GM19240 (cell line): ENCODE measurements around the gene PAX2.

Source experiments
- DNase-seq: peaks from one replicate; pipeline ENCODE4 v3.0.0; 2011; ENCODE audit warnings: low spot score; ENCODE audit not compliant: insufficient read length

The PAX2 gene

DNA sequence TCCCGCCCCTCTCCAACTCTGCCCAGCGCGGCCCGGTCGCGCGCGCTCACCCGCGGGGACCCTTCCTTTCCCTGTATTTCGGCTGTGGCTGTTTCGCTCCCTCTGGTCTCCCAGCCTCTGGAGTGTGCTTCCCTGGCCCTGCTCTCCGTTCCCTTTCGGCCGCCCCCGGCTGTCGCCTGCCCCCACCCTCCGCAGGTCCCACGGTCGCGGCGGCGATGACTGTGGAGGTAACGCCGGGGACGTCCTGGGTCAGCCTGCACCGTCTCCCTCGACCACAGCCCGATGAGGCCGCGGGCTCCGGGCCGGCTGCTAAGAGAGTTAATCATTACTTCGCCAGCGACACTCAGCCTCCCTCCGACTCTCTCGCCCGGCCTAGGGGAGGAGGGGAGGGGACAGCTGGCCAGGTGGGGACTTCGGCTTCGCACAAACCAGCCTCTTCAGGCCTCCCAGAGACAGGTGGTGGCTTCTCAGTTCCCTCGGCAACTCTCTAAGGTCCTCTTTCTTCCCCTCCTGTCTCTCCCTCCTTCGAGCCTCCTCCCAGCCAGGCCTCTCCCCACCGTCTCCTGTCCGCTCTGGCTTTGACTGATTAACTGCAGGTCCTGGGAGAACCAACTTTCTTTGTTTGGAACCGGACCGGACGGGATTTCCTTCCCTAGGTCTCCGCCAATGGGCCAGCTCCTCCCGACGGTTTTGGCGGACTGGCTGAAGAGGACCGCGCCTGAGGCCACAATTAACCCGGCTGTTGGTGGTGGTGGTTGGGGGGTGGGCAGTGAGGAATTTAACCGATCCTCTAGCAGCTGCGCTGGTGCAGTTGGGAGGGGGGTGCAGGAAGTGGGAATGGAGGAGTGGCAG, 5.6 kb upstream of the PAX2 start:
- no peak for DNase-seq

DNA sequence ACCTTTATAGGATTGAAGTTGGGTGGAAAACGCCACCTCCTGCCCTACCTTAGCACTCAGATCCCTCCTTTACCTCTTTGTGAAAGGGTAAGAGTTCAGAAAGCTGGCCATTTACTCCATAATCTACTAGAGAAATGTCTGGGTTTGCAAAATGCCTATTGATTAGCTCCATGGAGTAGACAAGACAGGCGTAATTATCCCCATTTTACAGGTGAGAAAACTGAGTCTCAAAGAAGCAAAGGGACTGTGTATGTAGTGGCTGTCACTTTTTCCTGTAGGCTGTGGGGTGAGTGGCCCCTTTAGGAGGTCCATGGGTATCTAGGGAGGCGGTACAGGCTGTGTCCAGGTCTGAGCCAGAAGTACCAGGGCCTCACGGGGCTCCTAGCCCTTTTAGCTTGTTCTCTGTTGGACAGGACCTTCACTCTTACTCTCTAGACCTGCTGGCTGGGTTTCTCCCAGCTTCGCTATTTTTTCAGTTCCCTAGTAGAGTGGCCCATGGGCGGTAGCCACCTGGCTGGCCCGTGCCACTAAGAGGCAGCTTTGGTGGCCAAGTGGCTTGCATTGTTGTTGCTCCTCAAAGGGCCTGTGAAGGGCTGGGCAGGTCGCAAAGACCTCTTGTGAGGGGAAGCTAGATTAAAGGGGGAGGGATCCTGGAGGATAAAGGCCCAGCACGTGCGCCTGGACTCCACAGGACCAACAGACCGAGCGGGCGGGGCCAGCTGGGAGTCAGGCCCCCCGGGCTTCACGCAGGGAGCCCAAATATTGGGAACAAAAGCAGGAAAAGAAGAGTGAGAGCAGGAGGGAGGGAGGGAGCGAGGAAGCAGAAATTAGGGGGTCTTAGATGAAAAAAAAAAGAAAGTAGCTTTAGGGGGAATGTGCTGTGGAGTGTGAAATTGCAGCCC, 4.7 kb upstream of the PAX2 start:
- no peak for DNase-seq

DNA sequence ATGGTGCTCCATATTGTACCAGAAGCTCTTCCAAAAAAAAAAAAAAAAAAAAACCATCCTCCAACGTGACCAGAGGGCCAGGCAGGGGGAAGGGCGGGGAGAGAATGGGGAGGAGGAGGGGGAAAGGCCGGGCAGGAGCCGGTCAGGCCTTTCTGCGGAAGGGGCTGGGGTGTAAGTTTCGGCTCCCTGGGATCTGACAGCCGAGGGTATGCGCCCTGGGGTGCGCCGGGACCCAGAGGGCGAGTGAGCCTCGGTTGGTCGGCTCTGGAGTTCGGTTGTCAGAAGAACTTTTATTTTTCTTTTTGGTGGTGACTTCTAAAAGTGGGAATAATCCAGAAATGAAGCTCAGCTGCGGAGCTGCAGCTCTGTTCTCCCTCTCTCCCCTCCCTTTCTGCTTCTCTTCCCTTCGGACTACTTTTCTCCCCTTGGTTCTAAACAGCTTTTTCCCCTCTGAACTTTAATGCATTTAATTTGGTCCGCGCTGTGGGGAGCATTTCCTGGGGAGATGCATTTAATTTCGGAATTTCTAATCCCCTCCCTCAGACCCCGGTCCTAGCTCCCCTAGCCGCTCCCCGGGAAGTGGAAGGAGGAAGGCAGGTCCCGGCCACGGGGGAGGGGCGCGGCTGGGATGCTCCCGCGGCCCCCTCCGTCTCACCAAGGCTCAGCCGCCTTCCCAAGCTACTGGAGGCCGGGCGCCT, 3.9 kb upstream of the PAX2 start:
- DNase-seq = no peak

DNA sequence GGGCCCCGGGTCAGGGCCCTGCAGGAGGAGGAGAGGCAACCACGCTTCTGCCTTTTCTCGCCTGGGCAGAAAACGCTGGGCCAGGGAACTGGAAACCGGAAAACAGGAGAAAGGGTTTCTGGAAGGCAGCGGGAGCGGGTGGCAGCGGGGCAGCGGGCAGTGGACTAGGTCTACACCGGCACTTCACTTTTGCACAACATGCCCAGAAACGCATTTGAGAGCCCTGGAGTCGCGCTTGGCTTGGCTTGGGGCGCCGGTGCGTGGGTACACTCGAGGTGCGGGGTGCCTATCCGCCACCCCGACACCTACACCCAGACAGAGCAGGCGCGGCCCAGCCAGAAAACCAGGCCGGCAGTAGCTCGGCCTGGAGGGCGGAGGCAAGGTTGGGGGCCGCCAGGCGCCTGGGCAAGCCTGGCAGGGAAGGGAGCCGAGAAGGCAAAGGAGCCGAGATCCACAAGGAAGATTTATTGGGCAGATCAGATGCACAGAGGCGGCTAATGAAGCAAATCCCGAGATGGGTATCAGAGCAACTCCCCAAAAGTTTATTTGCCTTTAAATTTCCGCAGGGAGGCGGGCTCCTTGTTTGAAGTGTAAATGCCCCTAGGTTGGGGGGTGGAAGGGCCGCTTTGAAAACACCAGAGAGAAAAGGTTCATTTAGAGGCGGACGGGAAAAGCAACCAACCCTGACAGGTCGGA, 3.2 kb upstream of the PAX2 start:
- DNase-seq = no peak

DNA sequence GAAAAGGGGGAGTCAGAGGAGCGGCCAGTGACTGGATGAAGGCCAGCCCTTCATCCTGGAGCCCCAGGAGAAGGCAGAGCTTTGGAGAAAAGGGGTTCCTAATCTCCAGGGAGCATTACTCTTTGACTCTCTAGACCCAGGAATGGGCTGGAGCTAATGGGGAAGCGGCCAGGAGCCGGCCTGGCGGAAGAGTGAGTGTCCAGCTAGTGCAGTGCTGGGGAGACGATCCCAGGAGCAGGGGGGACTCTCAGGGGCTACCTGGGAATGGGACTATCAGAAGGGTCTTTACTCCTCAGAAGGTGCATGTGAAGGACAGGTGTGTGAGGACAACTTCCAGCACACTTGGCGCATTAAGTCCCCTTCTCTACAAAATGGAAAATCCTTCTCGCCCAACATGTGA, 2.4 kb upstream of the PAX2 start:
- no peak for DNase-seq

GRCh38 chr10:100743626-100744135, 1.7 kb upstream of the PAX2 start:
- peak; percentile 76 for DNase-seq

- no peak for DNase-seq
These were observed 1.0 kb upstream of the PAX2 start for GRCh38 chr10:100744136-100744986.

DNA sequence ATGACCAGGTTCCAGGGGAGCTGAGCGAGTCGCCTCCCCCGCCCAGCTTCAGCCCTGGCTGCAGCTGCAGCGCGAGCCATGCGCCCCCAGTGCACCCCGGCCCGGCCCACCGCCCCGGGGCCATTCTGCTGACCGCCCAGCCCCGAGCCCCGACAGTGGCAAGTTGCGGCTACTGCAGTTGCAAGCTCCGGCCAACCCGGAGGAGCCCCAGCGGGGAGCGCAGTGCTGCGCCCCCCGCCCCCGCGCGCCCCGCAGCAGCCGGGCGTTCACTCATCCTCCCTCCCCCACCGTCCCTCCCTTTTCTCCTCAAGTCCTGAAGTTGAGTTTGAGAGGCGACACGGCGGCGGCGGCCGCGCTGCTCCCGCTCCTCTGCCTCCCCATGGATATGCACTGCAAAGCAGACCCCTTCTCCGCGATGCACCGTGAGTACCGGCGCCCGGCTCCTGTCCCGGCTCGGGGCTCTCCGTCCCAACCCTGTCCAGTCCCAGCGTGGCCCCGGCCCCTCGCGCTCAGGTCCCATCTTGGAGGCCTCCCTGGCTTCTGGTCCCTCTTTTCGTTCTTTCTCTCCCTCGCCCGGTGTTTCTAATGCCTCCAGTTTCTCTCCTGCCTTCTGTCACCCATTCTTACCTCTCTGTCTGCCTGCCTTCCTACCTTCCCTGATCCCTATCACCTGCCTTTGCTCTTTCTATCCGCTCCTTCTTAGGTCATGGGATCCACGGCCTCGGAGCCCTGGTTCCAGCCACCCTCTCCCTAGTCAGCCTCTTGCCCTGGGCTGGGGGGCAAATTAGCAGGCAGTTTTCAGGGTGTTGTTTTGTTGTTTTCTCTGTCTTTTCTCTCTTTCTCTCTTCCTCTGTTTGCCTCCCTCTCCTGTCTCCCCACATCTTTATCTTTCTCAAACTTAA, 751 bp downstream of the PAX2 start:
- DNase-seq = no peak

DNA sequence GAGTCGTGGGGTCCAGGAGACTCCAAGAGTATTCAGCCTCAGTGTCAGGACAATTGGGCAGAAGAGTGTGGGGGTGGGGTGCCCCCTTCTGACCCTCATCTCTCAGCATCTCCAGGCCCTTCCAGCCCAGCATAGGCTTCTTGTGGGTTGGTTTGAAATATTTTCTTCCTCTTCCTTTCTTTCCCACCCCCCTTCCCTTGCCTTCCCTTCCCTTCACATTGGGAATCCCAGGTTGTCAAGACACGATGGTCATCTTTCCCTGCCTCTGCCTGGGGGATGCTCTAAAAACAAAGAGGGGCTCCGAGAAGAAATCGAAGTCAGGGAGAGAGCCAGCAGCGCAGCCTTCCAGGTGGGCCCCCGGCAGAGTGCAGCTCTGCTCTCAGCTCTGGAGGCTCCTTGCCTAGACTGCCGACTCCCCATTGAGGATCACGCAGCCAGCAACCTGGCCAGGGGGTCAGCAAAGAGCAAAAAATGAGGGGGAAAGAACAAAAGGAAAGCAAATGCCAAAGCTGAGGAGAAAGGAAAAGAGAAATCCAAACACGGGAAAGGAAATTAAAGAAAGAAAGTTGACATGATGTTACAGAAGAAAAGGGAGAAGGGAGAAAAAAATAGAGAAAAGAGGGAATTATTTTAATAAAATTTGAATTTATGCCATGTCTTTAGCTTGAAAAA, 1.5 kb downstream of the PAX2 start:
- DNase-seq = no peak

DNA sequence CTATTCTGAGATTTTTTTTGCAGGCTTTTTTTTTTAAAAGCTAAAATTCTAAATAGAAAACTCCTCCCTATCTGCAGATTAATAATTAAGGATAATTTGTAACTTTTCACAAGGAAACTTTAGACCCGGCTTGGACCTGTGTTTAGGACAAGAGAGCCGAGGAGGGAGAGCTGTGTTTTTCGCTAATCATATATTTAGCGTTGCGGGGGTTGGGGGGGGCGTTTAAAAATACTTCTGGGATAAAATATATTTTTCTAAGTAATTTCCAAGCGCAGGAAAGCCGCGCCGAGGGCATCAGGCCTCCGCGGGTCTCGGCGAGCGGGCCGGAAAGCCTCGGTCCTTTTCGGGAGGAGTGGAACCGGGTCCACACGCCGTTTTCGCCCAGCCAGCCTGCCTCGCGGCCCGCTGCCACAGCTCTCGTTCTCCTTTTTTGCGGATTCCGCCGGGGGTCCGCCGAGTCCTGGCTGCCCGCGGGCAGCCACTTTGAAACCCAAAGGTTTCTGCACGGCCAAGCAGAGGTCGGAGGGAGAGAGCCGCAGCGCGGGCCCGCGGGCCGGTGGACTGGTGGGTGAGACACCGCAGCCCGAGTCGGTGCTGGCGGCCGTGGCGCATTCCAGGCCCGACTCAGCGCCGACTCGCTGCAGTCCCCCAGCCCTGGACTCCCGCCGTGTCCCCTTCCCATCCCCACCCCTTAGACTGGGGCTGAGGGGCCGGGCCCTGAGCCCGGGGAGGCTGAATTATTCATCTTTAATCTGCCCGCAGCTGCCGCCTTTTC, 2.3 kb downstream of the PAX2 start:
- DNase-seq = no peak

DNA sequence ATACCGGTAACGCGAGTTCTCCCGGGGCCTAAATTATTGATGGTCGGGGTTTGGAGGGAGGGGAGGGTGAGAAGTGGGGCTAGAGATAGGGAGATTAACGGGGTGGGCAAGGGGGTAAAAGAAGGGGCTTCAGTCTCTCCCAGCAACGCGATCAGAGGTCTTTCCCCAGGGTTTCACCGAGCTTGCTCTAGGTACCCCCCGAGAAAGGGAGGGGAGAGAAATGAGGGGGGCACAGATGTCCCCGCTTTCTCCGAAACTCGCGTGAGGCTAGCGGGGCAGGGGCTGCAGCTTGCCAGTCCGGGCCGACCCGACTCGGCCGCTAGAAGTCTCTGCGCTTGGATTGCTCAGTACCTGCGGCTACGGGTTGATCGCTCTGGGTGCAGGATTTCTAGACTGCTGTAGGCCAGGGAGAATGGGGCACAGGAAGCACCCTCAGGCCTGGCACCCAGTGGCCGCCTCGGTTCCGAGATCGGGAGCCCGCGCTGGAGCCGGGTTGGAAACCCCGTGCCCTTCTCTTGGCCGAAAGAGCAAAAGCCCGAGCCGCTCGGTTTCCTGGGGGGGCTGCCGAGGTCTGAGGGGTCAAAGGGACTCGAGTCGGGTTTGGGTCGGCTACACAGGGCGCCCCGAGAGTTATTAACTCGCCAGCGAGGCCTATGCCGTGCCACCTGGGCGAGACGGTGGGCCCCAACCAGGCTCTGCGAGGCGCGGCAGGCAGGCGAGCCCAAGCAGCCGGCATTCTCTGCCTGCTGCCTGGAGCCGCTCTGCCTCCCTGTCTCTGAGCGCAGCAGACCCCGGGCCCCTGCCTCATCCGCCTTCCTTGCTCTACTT, 3.1 kb downstream of the PAX2 start:
- no peak for DNase-seq

- DNase-seq = no peak
These were observed 3.6 kb downstream of the PAX2 start for GRCh38 chr10:100749059-100749308.

GRCh38 chr10:100749309-100750217, 4.2 kb downstream of the PAX2 start:
- no peak for DNase-seq

DNA sequence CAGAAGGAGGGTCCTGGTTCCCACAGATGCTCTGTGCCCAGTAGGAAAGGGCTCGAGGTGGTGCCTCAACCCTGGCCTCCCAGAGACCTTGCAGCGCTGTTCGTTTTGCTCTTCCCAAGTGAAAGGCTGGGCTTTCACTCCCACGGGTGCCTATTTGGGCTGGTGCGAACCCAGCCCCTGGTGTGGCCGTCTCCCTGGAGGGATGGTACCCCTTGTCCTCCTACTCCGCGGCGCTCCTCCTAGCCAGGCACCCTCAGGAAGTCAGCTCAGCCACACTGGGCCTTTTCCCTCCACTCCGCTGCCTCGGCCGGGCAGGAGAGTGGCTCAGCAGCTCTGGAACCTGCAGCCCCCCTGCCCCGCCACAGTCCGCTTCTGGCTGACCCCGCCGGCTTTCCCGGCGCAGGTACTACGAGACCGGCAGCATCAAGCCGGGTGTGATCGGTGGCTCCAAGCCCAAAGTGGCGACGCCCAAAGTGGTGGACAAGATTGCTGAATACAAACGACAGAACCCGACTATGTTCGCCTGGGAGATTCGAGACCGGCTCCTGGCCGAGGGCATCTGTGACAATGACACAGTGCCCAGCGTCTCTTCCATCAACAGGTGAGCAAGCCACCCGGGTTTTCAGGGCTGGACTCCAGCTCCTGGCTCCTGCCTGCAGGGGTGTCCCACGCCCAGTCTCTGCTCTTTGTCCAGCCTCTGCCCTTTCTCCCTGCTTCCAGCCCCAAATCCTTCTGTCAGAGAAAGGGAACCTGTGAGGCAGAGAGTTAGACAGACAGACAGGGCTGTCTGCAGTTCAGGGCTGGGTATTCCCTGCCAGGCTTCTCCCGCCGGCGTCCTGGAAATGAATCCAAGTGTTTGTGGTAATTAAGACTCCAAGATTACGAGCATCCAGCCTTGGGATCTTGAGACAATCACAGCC, 5.2 kb downstream of the PAX2 start:
- DNase-seq = no peak
